GM18868 (cell line): ENCODE data around the gene IL10.

ENCODE experiments used
- ATAC-seq: cut with Tn5 transposase; IDR thresholded peaks from one replicate; pipeline ENCODE4 v1.9.1; 2021; ENCODE audit warnings: mild to moderate bottlenecking, moderate library complexity; ENCODE audit not compliant: unreplicated experiment

IL10 gene

GRCh38 chr1:206772243-206772937, at the start of gene IL10:
IL10 (minus strand) TSS chr1:206772494; CDS start chr1:206772435, 59 bp downstream.
- ATAC-seq: no peak

GRCh38 chr1:206821493-206821892, 49.2 kb upstream of the IL10 start:
- ATAC-seq: no peak

- peak; percentile 75 for ATAC-seq
Measured at GRCh38 chr1:206816390-206817287, 44.3 kb upstream of the IL10 start.

- no peak for ATAC-seq
Measured at GRCh38 chr1:206814716-206815341, 42.5 kb upstream of the IL10 start.

GRCh38 chr1:206812471-206812870, 40.2 kb upstream of the IL10 start:
- ATAC-seq: no peak

GRCh38 chr1:206809504-206810084, 37.3 kb upstream of the IL10 start:
- no peak for ATAC-seq

- peak; percentile 63 for ATAC-seq
Measured at GRCh38 chr1:206808615-206809014, 36.3 kb upstream of the IL10 start.

- ATAC-seq: no peak
Measured at GRCh38 chr1:206805357-206805756, 33.1 kb upstream of the IL10 start.

- ATAC-seq: no peak
Measured at GRCh38 chr1:206804156-206804737, 32.0 kb upstream of the IL10 start.

- peak; percentile 97 for ATAC-seq
Measured at GRCh38 chr1:206803221-206803730, 31.0 kb upstream of the IL10 start.

- ATAC-seq: no peak
Measured at GRCh38 chr1:206802401-206802800, 30.1 kb upstream of the IL10 start.

DNA sequence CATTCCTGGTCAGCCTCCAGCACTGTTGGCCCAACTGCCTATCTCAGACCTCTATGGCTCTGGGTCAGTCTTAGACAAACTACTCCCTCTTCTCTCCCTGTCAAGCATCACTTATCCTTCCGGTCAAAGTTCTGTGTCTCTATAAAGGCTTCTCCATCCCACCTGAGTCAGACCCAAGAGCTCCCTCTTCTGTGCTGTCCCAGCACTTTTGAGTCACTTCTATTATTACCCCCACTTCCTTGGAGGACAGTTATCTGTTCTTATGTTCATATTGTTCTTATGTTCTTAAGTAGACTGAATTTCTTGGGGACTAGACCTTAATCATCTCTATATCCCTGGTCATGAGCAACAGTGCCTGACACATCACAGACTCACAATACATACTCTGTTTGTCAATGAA, 29.2 kb upstream of the IL10 start:
- ATAC-seq: no peak

GRCh38 chr1:206800891-206801290, 28.6 kb upstream of the IL10 start:
- ATAC-seq: no peak

GRCh38 chr1:206800411-206800810, 28.1 kb upstream of the IL10 start:
- no peak for ATAC-seq

GRCh38 chr1:206799311-206799710, 27.0 kb upstream of the IL10 start:
- no peak for ATAC-seq

GRCh38 chr1:206798384-206798996, 26.2 kb upstream of the IL10 start:
- no peak for ATAC-seq

- ATAC-seq: no peak
Measured at GRCh38 chr1:206797534-206798383, 25.5 kb upstream of the IL10 start.

GRCh38 chr1:206796981-206797402, 24.7 kb upstream of the IL10 start:
- no peak for ATAC-seq

- no peak for ATAC-seq
Measured at GRCh38 chr1:206796116-206796515, 23.8 kb upstream of the IL10 start.
